GM18873 (cell line): ENCODE measurements around the gene IRAK1.

ENCODE experiments used
- ATAC-seq: cut with Tn5 transposase; IDR thresholded peaks from one replicate; pipeline ENCODE4 v1.9.1; 2021; ENCODE audit warnings: mild to moderate bottlenecking, moderate library complexity, moderate number of reproducible peaks; ENCODE audit not compliant: unreplicated experiment, low FRiP score

The IRAK1 gene

DNA sequence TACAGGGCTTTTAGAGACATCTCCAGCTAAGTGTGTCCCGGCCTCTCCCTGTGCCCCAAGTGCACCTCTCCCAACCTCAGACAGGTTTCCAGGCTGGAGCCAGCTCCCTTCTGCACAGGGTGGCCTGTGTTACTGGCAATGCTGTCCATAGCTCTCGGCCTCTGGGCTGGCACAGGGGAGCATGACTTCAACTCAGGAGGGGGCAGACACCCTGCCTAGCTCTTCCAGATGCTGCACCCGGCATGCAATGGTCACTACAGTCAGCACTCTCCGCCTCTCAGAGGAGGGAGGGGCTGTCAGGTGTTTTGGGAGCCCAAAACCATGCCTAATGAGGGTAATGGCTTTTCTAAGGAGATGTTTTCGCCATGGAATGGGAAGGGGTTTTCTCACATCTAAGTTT is 2.4 kb upstream of the IRAK1 start:
- ATAC-seq = no peak

DNA sequence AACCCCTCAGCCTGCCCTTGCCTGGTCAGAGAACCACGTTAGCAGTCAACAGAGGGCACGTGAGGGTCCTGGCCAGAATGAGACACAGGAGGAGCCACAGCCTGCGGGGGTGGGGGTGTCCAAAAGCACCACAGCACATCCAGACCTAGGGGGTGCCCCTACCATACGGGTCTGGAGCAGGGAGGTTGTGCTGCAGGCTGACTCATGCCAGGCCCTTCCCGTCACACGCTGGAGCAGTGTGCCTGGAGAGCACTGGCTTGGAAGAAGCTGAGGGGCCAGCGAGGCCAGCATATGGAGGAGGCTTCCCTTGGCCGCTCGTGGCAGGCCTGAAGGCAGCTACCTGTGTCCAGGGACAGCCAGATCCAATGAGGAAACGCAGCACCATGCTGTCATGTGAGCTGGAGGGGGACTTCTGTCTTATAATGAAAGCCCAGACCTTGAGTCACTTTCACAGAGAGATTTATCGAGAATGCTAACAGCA is 1.5 kb upstream of the IRAK1 start:
- no peak for ATAC-seq

- no peak for ATAC-seq
These were observed 924 bp upstream of the IRAK1 start for GRCh38 chrX:154020536-154021115.

DNA sequence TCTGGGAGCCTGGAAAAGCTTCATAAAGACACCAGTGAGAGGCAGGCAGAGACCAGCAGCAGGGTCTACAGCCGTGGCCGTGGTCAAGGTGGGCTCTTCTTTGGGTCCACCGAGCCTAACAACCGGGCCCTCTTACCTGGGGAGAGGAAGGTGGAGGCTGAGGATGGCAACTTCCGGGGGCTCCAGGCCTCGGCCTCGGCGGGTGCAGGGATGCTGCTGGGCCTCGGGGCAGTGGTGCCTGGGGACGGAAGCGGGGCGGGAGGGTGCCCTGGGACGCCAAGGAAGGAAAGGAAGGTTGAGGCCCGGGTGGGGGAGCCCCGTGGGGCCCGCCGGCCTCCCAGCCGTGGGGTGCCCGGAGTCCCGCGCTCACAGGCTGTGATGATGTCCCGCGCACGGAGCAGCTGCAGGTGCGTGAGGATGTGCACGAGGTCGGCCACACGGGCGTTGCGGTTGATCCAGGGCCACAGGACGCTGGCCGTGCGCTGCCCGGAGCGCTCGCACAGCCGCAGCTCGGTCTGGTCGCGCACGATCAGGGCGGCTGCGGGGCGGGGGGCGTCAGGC is 561 bp downstream of the IRAK1 start:
- ATAC-seq = no peak

DNA sequence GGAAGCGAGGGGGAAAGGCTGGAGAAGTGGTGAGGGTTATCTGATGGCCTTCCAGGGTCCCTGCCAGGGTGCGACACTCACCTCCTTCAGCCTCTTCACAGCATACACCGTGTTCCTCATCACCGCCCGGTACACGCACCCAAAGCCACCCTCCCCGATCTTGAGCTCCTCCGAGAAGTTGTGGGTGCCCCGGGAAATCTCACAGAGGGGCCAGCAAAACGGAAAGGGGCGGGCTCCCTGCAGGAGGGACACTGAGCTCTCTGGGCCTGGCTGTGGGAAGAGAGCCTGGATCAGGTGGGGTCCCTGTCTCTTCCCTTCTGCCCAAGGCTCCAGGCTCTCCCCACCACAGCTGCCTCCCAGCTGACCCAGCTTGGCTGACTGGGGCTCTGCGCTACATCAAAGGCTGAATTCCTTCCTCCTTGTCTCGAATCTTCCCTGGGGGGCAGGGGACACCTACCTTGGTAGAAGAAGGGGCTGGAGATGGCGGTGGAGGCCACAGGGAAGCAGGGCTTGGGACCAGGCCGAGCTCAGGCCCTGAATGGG is 1.1 kb downstream of the IRAK1 start:
- ATAC-seq = no peak

- ATAC-seq = no peak
These were observed 1.8 kb downstream of the IRAK1 start for GRCh38 chrX:154017766-154018517.

GRCh38 chrX:154016366-154017076 is 3.2 kb downstream of the IRAK1 start:
- ATAC-seq = no peak

DNA sequence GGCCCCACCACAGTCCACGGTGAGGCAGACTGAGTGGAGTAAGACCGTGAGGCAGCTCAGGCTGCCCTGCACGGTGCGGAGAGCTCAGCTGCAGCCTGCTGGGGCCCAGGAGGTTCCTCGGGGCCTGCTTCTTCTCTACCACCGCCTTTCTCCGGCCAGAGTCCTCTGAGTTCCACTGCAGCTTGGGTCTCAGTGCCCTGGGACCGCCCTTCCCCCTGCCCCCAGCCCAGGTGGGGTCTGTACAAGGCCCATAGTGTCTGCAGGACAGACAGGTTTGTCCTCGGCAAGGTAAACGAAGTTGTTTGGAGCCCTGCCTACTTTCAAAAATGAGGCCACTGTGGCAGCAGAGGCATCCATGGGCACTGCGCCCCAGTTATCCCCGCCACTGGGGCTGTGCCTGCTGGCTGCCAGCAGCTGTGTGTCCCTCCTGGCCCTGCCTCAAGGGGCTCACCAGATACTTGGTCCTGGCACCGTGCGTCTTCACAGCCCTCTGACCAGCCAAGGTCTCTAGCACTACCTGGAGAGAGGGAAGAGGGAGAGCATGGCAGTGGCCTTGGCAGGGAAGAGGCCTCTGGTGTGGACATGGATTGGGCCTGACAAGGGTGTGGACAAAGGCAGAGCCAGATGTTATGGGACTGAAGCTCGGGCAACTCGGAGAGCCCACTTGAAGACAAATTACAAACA is 4.0 kb downstream of the IRAK1 start:
- ATAC-seq = no peak

- ATAC-seq = no peak
These were observed 5.0 kb downstream of the IRAK1 start for GRCh38 chrX:154014429-154015380.

DNA sequence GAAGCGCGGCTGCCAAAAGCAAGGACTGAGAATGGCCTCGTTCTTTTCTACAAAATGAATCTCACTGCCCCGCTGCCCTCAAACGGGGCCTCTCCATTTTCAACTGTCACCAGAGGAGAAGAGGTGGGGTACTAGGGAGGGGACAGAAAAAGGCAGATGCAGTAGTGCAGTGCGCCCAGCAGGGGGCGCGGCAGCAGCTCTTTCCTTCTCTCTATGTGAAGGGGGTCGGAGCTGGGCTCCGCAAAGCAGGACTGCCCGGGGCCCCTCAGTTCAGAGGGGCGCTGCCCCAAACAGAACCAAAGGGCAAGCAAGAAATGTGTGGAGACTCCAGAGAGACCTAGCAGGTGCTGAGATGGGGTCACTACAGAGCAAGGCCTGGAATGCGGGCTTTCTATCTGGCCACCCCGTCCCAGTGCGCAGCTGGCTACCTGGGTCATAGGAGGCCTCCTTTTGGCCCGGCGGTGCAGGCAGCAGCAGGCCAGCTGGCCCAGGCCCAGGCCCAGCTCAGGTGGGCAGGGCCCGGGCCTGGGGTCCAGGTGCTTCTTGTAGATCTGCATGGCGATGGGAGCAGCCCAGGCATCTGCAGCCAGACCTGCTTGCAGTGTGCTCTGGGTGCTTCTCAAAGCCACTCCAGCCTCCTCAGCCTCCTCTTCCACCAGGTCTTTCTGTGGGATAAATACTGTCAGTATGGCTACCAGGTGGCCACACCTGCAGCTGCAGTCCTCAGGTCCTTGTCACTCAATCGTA is 5.9 kb downstream of the IRAK1 start:
- no peak for ATAC-seq

- ATAC-seq = no peak
These were observed 6.7 kb downstream of the IRAK1 start for GRCh38 chrX:154013001-154013421.

GRCh38 chrX:154012336-154012991 is 7.2 kb downstream of the IRAK1 start:
- ATAC-seq = no peak

GRCh38 chrX:154011376-154012335 is 8.0 kb downstream of the IRAK1 start:
- no peak for ATAC-seq

DNA sequence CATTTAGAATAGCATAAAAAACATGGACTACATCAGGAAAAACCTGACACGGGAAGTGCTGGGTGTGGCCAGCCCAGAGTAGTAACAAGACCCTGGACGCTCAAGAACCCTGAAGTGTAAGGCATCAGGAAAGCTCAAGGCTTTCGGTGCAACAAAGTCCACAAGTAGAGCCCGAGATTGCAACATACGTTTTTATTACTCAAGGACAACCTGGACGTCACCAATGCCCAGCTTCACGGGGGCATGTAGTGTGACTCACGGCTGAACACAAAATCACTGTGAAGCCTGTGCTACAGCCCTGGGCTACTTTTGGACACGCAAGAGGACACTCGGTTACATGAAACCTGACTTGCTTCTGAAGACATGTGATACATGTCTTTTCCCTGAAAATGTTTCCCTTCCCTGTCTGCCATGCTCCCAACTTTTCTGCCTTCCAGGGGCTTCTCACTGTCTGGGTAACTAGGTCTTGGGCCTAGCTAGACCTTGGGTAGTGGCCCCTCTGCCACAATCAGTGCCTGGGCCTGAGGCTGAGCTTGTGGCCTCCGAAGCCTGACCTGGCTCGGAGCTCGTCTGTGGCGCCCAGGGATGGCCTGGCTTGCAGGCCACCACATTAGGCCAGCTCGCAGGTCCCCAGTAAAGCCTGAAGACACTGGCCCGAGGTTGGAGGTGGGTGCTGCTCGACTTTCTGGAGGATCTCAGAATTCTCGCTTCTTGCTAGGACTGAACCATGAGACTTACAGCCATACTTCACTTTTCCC is 9.2 kb downstream of the IRAK1 start:
- no peak for ATAC-seq

DNA sequence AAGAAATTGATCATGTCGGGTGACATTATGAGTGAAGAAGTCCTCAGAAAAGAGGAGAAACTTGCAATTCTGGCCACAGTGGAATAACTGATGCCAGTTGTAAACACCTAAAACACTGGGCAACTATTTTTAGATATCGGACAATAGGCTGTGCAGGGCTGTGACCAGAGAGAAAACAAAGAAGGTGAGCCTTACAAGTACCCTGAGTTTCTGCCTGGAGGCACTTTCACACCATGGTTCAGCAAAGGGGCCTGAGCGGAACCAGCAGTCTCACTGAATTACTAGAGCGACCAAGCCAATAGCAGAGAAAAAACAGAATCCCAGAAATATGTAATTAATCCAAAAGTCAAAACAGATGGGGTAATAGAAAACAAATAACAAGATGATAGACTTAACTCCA is 11.2 kb downstream of the IRAK1 start:
- ATAC-seq = no peak

GRCh38 chrX:154006947-154007346 is 12.8 kb downstream of the IRAK1 start:
- ATAC-seq = no peak
